Activated T-helper 2 cell treated with anti-CD3 and anti-CD28 coated beads, Interferon-gamma antibody, Interleukin-2, Interleukin-4, amounts not matched to agents 10 μg/mL and 5 μg/mL and 100 μg/mL, durations not matched to agents 14 hours and 24 hours and 36 hours (primary cell): Measurements from ENCODE around the gene BCAS1. TPM values are rescaled to one million over a fixed set of nuclear protein-coding genes. Genes with fewer than 3 reads are reported as not detected.

Experiments used
- DNase-seq: peaks from one replicate; pipeline ENCODE4 v3.0.0; 2021; ENCODE audit warnings: low spot score
- H3K27ac Mint-ChIP-seq: one replicate; pipeline ENCODE4 v1.8.0; 2021; ENCODE audit warnings: mixed read lengths
- H3K27me3 Mint-ChIP-seq: one replicate; pipeline ENCODE4 v1.8.0; 2021; ENCODE audit warnings: low read depth, mixed read lengths
- H3K36me3 Mint-ChIP-seq: one replicate; pipeline ENCODE4 v1.8.0; 2021; ENCODE audit warnings: low read depth, mixed read lengths
- H3K4me1 Mint-ChIP-seq: one replicate; pipeline ENCODE4 v1.8.0; 2021; ENCODE audit warnings: low read depth, mixed read lengths
- H3K4me3 Mint-ChIP-seq: one replicate; pipeline ENCODE4 v1.8.0; 2021; ENCODE audit warnings: low read depth, mild to moderate bottlenecking, moderate library complexity, mixed read lengths
- H3K9me3 Mint-ChIP-seq: one replicate; pipeline ENCODE4 v1.8.0; 2021; ENCODE audit warnings: mixed read lengths
- intact Hi-C: fragments of 100-400 bp; cut with micrococcal nuclease; formaldehyde crosslinking; loops from one replicate; pipeline ENCODE4 v1.15.1; 2023
- total RNA-seq: library from RNA; stranded (reverse); gene quantifications from 2 replicates; pipeline ENCODE4 v1.2.3, GENCODE V29; 2022

Gene BCAS1
- total RNA-seq, 1 donor from 2014 or later: not detected

- DNase-seq: no peak
- H3K27ac Mint-ChIP-seq: no peak overlapping the region
- H3K4me3 Mint-ChIP-seq: no peak overlapping the region
- intact Hi-C loops: no loop called here
- H3K9me3 Mint-ChIP-seq: peaks cover 13% of the 10 kb centered on the region
- H3K36me3 Mint-ChIP-seq: no peaks in the 10 kb centered on the region
- H3K4me1 Mint-ChIP-seq: peaks cover 20% of the 10 kb centered on the region
- H3K27me3 Mint-ChIP-seq: no peaks in the 10 kb centered on the region
Measured at GRCh38 chr20:54048481-54048880, 21.9 kb downstream of the BCAS1 start.

- no peaks in the 10 kb centered on the region for H3K27me3 Mint-ChIP-seq
- peaks cover 13% of the 10 kb centered on the region for H3K9me3 Mint-ChIP-seq
- no peaks in the 10 kb centered on the region for H3K36me3 Mint-ChIP-seq
- intact Hi-C loops: no loop called here
- no peak overlapping the region for H3K27ac Mint-ChIP-seq
- peaks cover 24% of the 10 kb centered on the region for H3K4me1 Mint-ChIP-seq
- H3K4me3 Mint-ChIP-seq: no peak overlapping the region
- DNase-seq: no peak
Measured at GRCh38 chr20:54047720-54048119, 22.7 kb downstream of the BCAS1 start.

- intact Hi-C loops: no loop called here
- peaks cover 13% of the 10 kb centered on the region for H3K9me3 Mint-ChIP-seq
- no peak overlapping the region for H3K4me3 Mint-ChIP-seq
- H3K27ac Mint-ChIP-seq: no peak overlapping the region
- no peaks in the 10 kb centered on the region for H3K27me3 Mint-ChIP-seq
- no peaks in the 10 kb centered on the region for H3K36me3 Mint-ChIP-seq
- no peak for DNase-seq
- peaks cover 28% of the 10 kb centered on the region for H3K4me1 Mint-ChIP-seq
Measured at GRCh38 chr20:54047048-54047447, 23.3 kb downstream of the BCAS1 start.

GRCh38 chr20:54044156-54044555 is 26.2 kb downstream of the BCAS1 start:
- intact Hi-C loops: loop anchor here (2.0 kb wide), 1 partner anchor 95 kb away; no protein-coding TSS in a partner anchor
- Mint-ChIP-seq H3K27ac (peak overlapping the region; percentile 78), H3K36me3 (no peaks in the 10 kb centered on the region), H3K27me3 (no peaks in the 10 kb centered on the region), H3K4me1 (peaks cover 28% of the 10 kb centered on the region), H3K9me3 (peaks cover 13% of the 10 kb centered on the region), H3K4me3 (no peak overlapping the region)
- DNase-seq: no peak

- Mint-ChIP-seq H3K27ac (no peak overlapping the region), H3K27me3 (no peaks in the 10 kb centered on the region), H3K36me3 (no peaks in the 10 kb centered on the region), H3K4me3 (no peak overlapping the region), H3K4me1 (peaks cover 28% of the 10 kb centered on the region), H3K9me3 (peaks cover 13% of the 10 kb centered on the region)
- DNase-seq: no peak
- intact Hi-C loops: no loop called here
Measured at GRCh38 chr20:54043076-54043967, 27.1 kb downstream of the BCAS1 start.

GRCh38 chr20:54042021-54042420 is 28.4 kb downstream of the BCAS1 start:
- peaks cover 5% of the 10 kb centered on the region for H3K9me3 Mint-ChIP-seq
- no peak overlapping the region for H3K27ac Mint-ChIP-seq
- no peak for DNase-seq
- H3K27me3 Mint-ChIP-seq: no peaks in the 10 kb centered on the region
- no peaks in the 10 kb centered on the region for H3K36me3 Mint-ChIP-seq
- H3K4me3 Mint-ChIP-seq: no peak overlapping the region
- peaks cover 17% of the 10 kb centered on the region for H3K4me1 Mint-ChIP-seq
- intact Hi-C loops: no loop called here

GRCh38 chr20:54041336-54041735 is 29.1 kb downstream of the BCAS1 start:
- Mint-ChIP-seq H3K27ac (no peak overlapping the region), H3K27me3 (no peaks in the 10 kb centered on the region), H3K4me1 (peaks cover 17% of the 10 kb centered on the region), H3K4me3 (no peak overlapping the region), H3K9me3 (peaks cover 5% of the 10 kb centered on the region), H3K36me3 (no peaks in the 10 kb centered on the region)
- DNase-seq: no peak
- intact Hi-C loops: no loop called here

GRCh38 chr20:54040531-54040930 is 29.9 kb downstream of the BCAS1 start:
- intact Hi-C loops: no loop called here
- no peak for DNase-seq

GRCh38 chr20:54038961-54039360 is 31.4 kb downstream of the BCAS1 start:
- H3K4me1 Mint-ChIP-seq: peaks cover 11% of the 10 kb centered on the region
- H3K36me3 Mint-ChIP-seq: no peaks in the 10 kb centered on the region
- DNase-seq: no peak
- no peak overlapping the region for H3K27ac Mint-ChIP-seq
- intact Hi-C loops: no loop called here
- no peak overlapping the region for H3K4me3 Mint-ChIP-seq
- peaks cover 2% of the 10 kb centered on the region for H3K27me3 Mint-ChIP-seq
- H3K9me3 Mint-ChIP-seq: no peaks in the 10 kb centered on the region

More at GRCh38 chr20:54040531-54040930, 29.9 kb downstream of the BCAS1 start:
- Mint-ChIP-seq H3K4me1 (peaks cover 17% of the 10 kb centered on the region), H3K27me3 (no peaks in the 10 kb centered on the region), H3K9me3 (peaks cover under 1% of the 10 kb centered on the region), H3K36me3 (no peaks in the 10 kb centered on the region), H3K4me3 (no peak overlapping the region), H3K27ac (no peak overlapping the region)

- peaks cover 6% of the 10 kb centered on the region for H3K9me3 Mint-ChIP-seq
- H3K27ac Mint-ChIP-seq: no peak overlapping the region
- intact Hi-C loops: no loop called here
- H3K36me3 Mint-ChIP-seq: no peaks in the 10 kb centered on the region
- H3K27me3 Mint-ChIP-seq: peaks cover 9% of the 10 kb centered on the region
- peaks cover 3% of the 10 kb centered on the region for H3K4me1 Mint-ChIP-seq
- no peak overlapping the region for H3K4me3 Mint-ChIP-seq
- DNase-seq: no peak
Measured at GRCh38 chr20:54037525-54037924, 32.9 kb downstream of the BCAS1 start.

GRCh38 chr20:54029643-54030042 is 40.8 kb downstream of the BCAS1 start:
- Mint-ChIP-seq H3K27ac (no peak overlapping the region), H3K4me1 (no peaks in the 10 kb centered on the region), H3K4me3 (no peak overlapping the region), H3K36me3 (no peaks in the 10 kb centered on the region), H3K27me3 (peaks cover 35% of the 10 kb centered on the region), H3K9me3 (peaks cover 6% of the 10 kb centered on the region)
- DNase-seq: no peak
- intact Hi-C loops: no loop called here

GRCh38 chr20:54029176-54029575 is 41.2 kb downstream of the BCAS1 start:
- H3K9me3 Mint-ChIP-seq: peaks cover 6% of the 10 kb centered on the region
- peaks cover 35% of the 10 kb centered on the region for H3K27me3 Mint-ChIP-seq
- H3K4me3 Mint-ChIP-seq: no peak overlapping the region
- no peaks in the 10 kb centered on the region for H3K4me1 Mint-ChIP-seq
- no peak overlapping the region for H3K27ac Mint-ChIP-seq
- no peak for DNase-seq
- H3K36me3 Mint-ChIP-seq: no peaks in the 10 kb centered on the region
- intact Hi-C loops: no loop called here

- Mint-ChIP-seq H3K4me1 (no peaks in the 10 kb centered on the region), H3K9me3 (peaks cover 6% of the 10 kb centered on the region), H3K27ac (no peak overlapping the region), H3K36me3 (no peaks in the 10 kb centered on the region), H3K4me3 (no peak overlapping the region), H3K27me3 (peaks cover 32% of the 10 kb centered on the region)
- no peak for DNase-seq
- intact Hi-C loops: no loop called here
Measured at GRCh38 chr20:54028276-54029011, 42.0 kb downstream of the BCAS1 start.
